NCI-H2107 (cell line): ENCODE results near the gene SNX1.
"Not testable (repeated sequence)": the region's sequence is repeated elsewhere in the genome, so short reads cannot be mapped to it uniquely, and the experiment has no call there.

Experiments used
- DNase-seq: peaks from one replicate; lab custom pipeline; 2025; lab: John Stamatoyannopoulos, UW

SNX1 gene

DNA sequence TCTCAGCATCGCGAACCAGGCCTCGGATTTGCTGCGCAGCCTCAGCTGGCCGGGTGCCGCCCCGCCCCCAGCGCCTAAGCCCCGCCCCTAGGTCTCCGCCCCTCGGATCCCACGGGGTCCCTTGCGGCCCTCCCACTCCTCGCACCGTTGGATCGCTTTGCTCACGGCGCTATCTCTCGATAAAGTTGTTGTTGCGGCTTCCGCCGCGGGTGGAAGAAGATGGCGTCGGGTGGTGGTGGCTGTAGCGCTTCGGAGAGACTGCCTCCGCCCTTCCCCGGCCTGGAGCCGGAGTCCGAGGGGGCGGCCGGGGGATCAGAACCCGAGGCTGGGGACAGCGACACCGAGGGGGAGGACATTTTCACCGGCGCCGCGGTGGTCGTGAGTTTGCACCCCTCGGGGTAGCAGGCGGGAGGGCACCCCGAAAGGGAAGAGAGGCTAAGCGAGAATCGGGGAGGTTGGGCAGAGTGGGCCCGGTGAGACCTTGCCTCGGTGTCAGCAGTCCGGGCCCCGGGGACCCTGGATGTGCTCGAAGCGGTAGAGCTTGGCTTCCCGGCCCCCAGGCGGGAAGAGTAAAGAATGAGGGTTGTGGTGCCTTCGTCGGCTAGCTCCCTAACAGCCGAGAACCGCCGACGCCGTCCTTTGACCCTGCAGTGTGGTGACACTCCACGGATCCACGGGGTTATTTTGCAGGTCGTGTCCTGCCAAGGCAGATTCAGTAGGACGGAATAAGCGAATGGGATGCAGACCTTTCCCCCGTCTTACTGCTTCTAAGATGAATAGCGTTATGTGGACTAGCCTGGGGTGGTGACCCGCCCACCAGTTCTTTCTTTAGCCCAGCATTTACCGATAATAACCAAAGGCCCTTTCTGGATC is at the start of gene SNX1:
Gene SNX1 (plus strand): TSS at position 188 of the 873 bp plus-strand sequence. CDS start 32 bp downstream, at position 220.
- peak; percentile 52 for DNase-seq

- no peak for DNase-seq
Measured at GRCh38 chr15:64046421-64047153, 49.2 kb upstream of the SNX1 start, which contains the start of gene DAPK2. DAPK2 (minus strand) TSS chr15:64046485; CDS start chr15:64040261, 6,224 bp downstream.

DNA sequence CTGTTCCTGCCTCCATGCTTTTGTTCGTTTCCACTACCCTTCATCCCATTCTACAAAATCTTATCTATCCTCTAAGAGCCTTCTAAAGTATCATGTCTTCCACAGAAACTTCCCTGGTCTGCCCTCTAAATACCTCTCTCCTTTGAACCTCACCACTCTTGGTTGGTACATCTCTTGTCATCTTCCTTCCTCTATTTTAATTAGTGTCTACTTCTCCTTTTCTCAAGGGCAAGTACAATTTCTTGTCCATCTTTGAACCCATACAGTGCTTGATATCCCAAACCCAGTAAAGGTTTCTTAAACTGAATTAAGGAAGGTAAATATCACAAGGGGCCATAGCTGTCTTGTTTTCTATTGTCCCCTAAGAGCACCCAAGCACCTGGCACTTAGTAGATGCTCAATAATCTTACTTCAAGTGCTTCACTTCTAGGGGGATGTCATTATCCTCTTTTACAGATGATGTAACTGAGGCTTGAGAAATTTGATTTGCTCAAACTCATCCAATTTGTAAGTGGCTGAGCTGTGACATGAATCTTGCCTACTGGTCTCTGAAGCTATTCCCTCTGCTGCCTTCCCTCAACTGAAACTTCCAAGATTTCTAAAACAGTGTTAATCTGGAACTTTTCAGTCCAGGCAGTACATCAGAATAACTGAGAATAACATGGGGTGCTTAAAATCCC is 46.9 kb upstream of the SNX1 start:
- no peak for DNase-seq

- no peak for DNase-seq
Measured at GRCh38 chr15:64050281-64051092, 45.3 kb upstream of the SNX1 start.

DNA sequence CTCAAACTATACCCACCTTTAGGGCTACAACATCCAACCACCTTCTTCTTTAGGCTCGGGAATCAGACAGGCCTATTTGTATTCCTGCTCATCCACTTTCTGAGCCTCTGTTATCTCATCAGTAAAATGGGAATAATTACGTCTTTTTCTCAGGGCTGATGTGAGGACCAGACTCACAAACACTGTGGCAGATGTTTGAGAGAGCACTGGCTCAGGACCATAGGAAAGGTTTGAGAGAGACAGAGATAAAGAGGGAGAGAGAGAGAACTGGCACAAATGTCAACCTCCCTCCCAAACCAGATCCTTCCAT is 44.7 kb upstream of the SNX1 start:
- no peak for DNase-seq

- no peak for DNase-seq
Measured at GRCh38 chr15:64051407-64052259, 44.1 kb upstream of the SNX1 start.

DNA sequence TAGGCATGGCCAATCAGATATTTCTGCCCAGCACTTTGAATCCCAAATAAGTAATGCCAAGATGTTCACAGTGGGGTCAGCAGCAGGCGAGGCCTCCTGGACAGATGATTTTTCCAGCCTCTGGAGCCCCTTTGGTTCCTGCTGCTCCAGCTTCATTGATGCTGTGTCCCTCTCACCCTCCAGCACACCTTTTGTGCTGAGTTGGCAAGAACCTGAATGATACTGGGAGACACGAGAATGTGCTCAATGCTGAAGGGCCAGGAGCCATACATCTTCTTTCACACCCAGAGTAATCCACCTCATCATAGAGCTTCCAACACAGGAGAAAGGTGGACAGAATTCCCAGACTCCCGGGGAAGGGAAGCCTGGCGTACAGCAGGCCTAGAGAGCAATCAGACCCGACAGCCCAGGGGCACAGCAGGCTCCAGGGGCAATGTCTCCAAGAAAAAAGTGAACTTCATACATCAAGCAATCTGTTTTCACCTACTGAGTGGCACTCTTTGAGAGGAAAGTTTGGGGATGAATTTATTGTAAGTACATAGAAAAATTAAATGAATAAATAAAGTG is 42.8 kb upstream of the SNX1 start:
- DNase-seq, result no peak

DNA sequence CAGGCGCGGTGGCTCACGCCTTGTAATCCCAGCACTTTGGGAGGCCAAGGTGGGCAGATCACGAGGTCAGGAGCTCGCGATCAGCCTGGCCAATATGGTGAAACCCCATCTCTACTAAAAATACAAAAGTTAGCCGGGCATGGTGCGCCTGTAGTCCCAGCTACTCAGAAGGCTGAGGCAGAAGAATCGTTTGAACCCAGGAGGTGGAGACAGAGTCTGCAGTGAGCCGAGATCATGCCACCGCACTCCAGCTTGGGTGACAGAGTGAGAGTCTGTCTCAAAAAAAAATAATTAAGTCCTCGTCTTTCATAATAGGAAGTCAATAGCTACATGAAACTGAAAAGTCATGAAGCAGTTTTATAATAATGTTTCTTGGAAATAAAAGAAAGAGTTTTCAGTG is 42.1 kb upstream of the SNX1 start:
- DNase-seq, result not testable (repeated sequence)

DNA sequence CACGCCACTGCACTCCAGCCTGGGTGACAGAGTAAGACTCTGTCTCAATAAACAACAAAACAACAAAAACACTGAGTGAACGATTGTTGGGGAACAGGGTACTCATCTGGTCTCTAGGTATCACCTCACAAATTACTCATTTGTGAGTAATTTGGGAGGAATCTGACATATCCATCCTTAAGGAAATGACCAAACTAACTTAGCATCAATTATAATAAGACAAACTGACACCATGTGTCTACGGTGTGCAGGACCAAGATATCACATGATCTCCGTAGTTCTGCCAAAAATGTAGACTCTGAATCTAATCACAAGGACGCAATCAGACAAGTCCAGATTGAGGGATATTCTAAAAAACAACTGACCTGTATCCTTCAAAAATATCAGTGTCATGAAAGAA is 37.5 kb upstream of the SNX1 start:
- no peak for DNase-seq

DNA sequence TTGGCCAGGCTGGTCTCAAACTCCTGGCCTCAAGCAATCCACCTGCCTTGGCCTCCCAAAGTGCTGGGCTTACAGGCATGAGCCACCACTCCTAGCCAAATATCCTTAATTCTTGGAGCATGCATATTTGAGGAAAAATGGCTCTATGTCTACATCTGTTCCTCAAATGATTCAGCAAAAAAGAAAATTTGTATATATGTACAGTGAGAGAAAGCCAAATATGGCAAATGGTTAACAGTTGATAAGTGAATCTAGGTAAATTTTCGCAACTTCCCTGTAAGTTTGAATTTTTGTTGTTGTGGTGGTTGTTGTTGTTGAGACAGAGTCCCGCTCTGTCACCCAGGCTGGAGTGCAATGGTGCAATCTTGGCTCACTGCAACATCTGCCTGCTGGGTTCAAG is 36.7 kb upstream of the SNX1 start:
- DNase-seq, result not testable (repeated sequence)

GRCh38 chr15:64060716-64061115 is 35.1 kb upstream of the SNX1 start:
- no peak for DNase-seq

- no peak for DNase-seq
Measured at GRCh38 chr15:64066451-64066850, 29.3 kb upstream of the SNX1 start.

DNA sequence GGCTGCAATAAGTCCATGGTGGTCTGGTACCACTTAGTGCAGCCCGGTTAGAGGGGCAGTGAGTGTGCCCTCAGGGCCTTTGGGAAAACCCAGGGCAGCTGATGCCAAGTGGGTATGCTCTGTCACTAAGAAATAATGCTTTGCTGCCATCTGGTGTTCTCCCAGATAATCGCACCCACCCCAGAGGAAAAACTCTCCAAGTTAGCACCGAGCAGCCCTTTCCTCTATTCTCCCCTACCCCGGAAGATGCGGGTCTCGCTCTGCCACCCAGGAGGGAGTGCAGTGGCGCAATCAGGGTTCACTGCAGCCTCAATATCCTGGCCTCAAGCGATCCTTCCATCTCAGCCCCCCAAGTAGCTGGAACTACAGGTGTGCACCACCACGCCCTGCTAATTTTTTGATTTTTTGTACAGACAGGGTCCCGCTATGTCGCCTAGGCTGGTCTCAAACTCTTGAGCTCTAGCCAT is 28.2 kb upstream of the SNX1 start:
- peak; percentile 37 for DNase-seq

GRCh38 chr15:64068133-64068532 is 27.6 kb upstream of the SNX1 start:
- DNase-seq, result no peak

- no peak for DNase-seq
Measured at GRCh38 chr15:64070106-64070505, 25.7 kb upstream of the SNX1 start.

DNA sequence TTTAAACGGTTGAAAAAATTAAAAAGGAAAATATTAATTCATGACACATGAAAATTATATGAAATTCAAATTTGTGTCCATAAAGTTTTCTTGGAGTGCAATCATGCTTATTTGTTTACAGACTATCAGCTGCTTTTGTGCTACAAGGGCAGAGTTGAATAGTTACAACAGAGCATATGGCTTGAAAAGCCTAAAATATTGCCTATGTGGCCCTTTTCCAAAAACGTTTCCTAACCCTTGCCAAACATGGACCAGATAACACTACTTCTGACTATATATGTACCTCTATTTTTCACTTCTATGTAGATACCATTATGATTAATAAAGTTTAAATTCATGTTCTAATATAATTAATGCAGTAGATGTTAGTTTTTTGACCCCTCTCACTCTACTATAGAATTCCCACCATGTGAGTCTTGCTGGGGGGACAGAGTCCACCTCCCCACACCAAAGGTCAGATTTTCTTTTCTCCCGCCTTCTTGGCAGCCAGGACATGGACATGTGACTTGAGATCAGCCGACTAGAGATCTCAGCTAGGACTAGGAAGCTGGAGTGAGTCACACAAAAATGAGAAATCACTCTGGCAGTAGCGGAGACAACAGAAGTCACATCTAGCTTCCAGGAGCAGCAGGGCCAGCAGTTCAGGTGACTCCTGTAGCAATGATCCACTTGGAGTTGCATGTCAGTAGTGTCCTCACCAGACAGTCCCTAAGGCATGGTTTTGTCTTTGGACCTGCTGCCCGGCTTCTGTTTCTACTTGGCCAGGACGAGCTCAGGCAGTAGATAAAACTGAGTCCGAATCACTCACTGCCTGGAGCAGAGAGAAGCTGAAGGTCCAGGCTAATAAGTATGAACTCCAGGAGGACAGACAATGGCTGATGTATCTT is 24.6 kb upstream of the SNX1 start:
- DNase-seq, result no peak

- no peak for DNase-seq
Measured at GRCh38 chr15:64071931-64072765, 23.6 kb upstream of the SNX1 start.

GRCh38 chr15:64072812-64073211 is 23.0 kb upstream of the SNX1 start:
- no peak for DNase-seq
